ENCODE data around the gene LPP.

LPP gene

GRCh38 chr3:188728371-188728896 lies 574.5 kb downstream of the LPP start:
- no peak for DNase-seq (ENCODE audit: low read depth in 2 of 2, low spot score in 1 of 2)

GRCh38 chr3:188729422-188729821 lies 575.5 kb downstream of the LPP start:
- DNase-seq (ENCODE audit: low read depth in 2 of 2, low spot score in 1 of 2): no peak

- no peak for DNase-seq (ENCODE audit: low read depth in 2 of 2, low spot score in 1 of 2)
Observed at GRCh38 chr3:188734395-188734794, 580.4 kb downstream of the LPP start.

- DNase-seq (ENCODE audit: low read depth in 2 of 2, low spot score in 1 of 2): no peak
Observed at GRCh38 chr3:188739511-188739910, 585.6 kb downstream of the LPP start.

- DNase-seq (ENCODE audit: low read depth in 2 of 2, low spot score in 1 of 2): no peak
Observed at GRCh38 chr3:188740010-188740409, 586.1 kb downstream of the LPP start.

- DNase-seq (ENCODE audit: low read depth in 2 of 2, low spot score in 1 of 2): no peak
Observed at GRCh38 chr3:188742755-188743550, 589.0 kb downstream of the LPP start.

- no peak for DNase-seq (ENCODE audit: low read depth in 2 of 2, low spot score in 1 of 2)
Observed at GRCh38 chr3:188744166-188744565, 590.2 kb downstream of the LPP start.

- no peak for DNase-seq (ENCODE audit: low read depth in 2 of 2, low spot score in 1 of 2)
Observed at GRCh38 chr3:188745031-188745430, 591.1 kb downstream of the LPP start.

- no peak for DNase-seq (ENCODE audit: low read depth in 2 of 2, low spot score in 1 of 2)
Observed at GRCh38 chr3:188746291-188746783, 592.4 kb downstream of the LPP start.

- no peak for DNase-seq (ENCODE audit: low read depth in 2 of 2, low spot score in 1 of 2)
Observed at GRCh38 chr3:188747489-188747888, 593.5 kb downstream of the LPP start.

GRCh38 chr3:188749010-188749617 lies 595.2 kb downstream of the LPP start:
- peak; percentile 11 to 14 for DNase-seq (ENCODE audit: low read depth in 2 of 2, low spot score in 1 of 2)

GRCh38 chr3:188749830-188750229 lies 595.9 kb downstream of the LPP start:
- no peak for DNase-seq (ENCODE audit: low read depth in 2 of 2, low spot score in 1 of 2)

- no peak for DNase-seq (ENCODE audit: low read depth in 2 of 2, low spot score in 1 of 2)
Observed at GRCh38 chr3:188750617-188751016, 596.7 kb downstream of the LPP start.

GRCh38 chr3:188752850-188753249 lies 598.9 kb downstream of the LPP start:
- DNase-seq (ENCODE audit: low read depth in 2 of 2, low spot score in 1 of 2): no peak

- DNase-seq (ENCODE audit: low read depth in 2 of 2, low spot score in 1 of 2): no peak
Observed at GRCh38 chr3:188754267-188754666, 600.3 kb downstream of the LPP start.

- no peak for DNase-seq (ENCODE audit: low read depth in 2 of 2, low spot score in 1 of 2)
Observed at GRCh38 chr3:188756241-188756640, 602.3 kb downstream of the LPP start.

- no peak for DNase-seq (ENCODE audit: low read depth in 2 of 2, low spot score in 1 of 2)
Observed at GRCh38 chr3:188759336-188760005, 605.5 kb downstream of the LPP start.

- no peak for DNase-seq (ENCODE audit: low read depth in 2 of 2, low spot score in 1 of 2)
Observed at GRCh38 chr3:188760408-188760807, 606.5 kb downstream of the LPP start.

GRCh38 chr3:188761439-188761838 lies 607.5 kb downstream of the LPP start:
- no peak for DNase-seq (ENCODE audit: low read depth in 2 of 2, low spot score in 1 of 2)

- no peak for DNase-seq (ENCODE audit: low read depth in 2 of 2, low spot score in 1 of 2)
Observed at GRCh38 chr3:188761964-188762363, 608.0 kb downstream of the LPP start.

GRCh38 chr3:188764609-188765008 lies 610.7 kb downstream of the LPP start:
- DNase-seq (ENCODE audit: low read depth in 2 of 2, low spot score in 1 of 2): no peak

- DNase-seq (ENCODE audit: low read depth in 2 of 2, low spot score in 1 of 2): no peak
Observed at GRCh38 chr3:188769831-188770230, 615.9 kb downstream of the LPP start.

Measured in stimulated activated CD8-positive, alpha-beta memory T cell treated with anti-CD3 and anti-CD28 coated beads, Interleukin-4, amount 100 ng/mL, for 4 hours (primary cell).